Osteoblast (primary cell): ENCODE data around the gene HHIPL1. TPM values are rescaled to one million over a fixed set of nuclear protein-coding genes. Genes with fewer than 3 reads are reported as not detected.
A peak's percentile ranks its signal among the peaks of the same experiment; 100 is the strongest.

ENCODE experiments used
- DNase-seq: peaks from one replicate; pipeline ENCODE4 v3.0.0; 2011; ENCODE audit warnings: low spot score, mixed read lengths; ENCODE audit not compliant: insufficient read length; ENCODE audit errors: missing footprints
- H2AFZ ChIP-seq: 2 replicates; pipeline ENCODE4 v1.6.0; 2011; ENCODE audit warnings: mild to moderate bottlenecking, low read length
- H3K27ac ChIP-seq: 2 replicates; pipeline ENCODE4 v1.5.1; 2011; ENCODE audit warnings: mild to moderate bottlenecking, low read depth, low read length, moderate library complexity
- H3K27me3 ChIP-seq: 2 replicates; pipeline ENCODE4 v1.6.0; 2012; ENCODE audit warnings: mild to moderate bottlenecking, control low read depth, inconsistent platforms, low read length, moderate library complexity; ENCODE audit not compliant: insufficient read depth
- H3K36me3 ChIP-seq: 2 replicates; pipeline ENCODE4 v1.5.1; 2011; ENCODE audit warnings: mild to moderate bottlenecking, low read length, control low read depth, moderate library complexity; ENCODE audit not compliant: insufficient read depth
- H3K4me1 ChIP-seq: 2 replicates; pipeline ENCODE4 v1.5.1; 2011; ENCODE audit warnings: mild to moderate bottlenecking, low read length, control low read depth, moderate library complexity; ENCODE audit not compliant: insufficient read depth
- H3K4me2 ChIP-seq: 2 replicates; pipeline ENCODE4 v1.6.0; 2011; ENCODE audit warnings: mild to moderate bottlenecking, low read length; ENCODE audit not compliant: insufficient read depth
- H3K4me3 ChIP-seq: fragments of 200-600 bp; sonication (generic); 3 replicates; pipeline ENCODE4 v1.5.1; 2012; ENCODE audit warnings: mild to moderate bottlenecking, low read length, inconsistent platforms; ENCODE audit not compliant: insufficient read depth
- H3K79me2 ChIP-seq: 2 replicates; pipeline ENCODE4 v1.6.0; 2012; ENCODE audit warnings: mild to moderate bottlenecking, low read length, control low read depth, inconsistent platforms; ENCODE audit not compliant: insufficient read depth
- H3K9me3 ChIP-seq: 2 replicates; pipeline ENCODE4 v1.5.1; 2011; ENCODE audit warnings: low read depth, low read length, control low read depth
- H4K20me1 ChIP-seq: 2 replicates; pipeline ENCODE4 v1.6.0; 2012; ENCODE audit warnings: mild to moderate bottlenecking, low read length, control low read depth; ENCODE audit not compliant: insufficient read depth
- total RNA-seq: library from RNA; depleted of rRNA; stranded (reverse); fragments of >200 nt; gene quantifications from 2 replicates; pipeline ENCODE4 v1.2.3, GENCODE V29; 2012
- TF ChIP-seq, protein P1 (sequence below): IDR thresholded peaks from 2 replicates; pipeline ENCODE4 v1.5.1; 2011; ENCODE audit warnings: mild to moderate bottlenecking, low read depth, low read length, moderate library complexity; ENCODE audit errors: extremely low read depth

HHIPL1 gene
- total RNA-seq, 1 donor, result 12.3 TPM

DNA sequence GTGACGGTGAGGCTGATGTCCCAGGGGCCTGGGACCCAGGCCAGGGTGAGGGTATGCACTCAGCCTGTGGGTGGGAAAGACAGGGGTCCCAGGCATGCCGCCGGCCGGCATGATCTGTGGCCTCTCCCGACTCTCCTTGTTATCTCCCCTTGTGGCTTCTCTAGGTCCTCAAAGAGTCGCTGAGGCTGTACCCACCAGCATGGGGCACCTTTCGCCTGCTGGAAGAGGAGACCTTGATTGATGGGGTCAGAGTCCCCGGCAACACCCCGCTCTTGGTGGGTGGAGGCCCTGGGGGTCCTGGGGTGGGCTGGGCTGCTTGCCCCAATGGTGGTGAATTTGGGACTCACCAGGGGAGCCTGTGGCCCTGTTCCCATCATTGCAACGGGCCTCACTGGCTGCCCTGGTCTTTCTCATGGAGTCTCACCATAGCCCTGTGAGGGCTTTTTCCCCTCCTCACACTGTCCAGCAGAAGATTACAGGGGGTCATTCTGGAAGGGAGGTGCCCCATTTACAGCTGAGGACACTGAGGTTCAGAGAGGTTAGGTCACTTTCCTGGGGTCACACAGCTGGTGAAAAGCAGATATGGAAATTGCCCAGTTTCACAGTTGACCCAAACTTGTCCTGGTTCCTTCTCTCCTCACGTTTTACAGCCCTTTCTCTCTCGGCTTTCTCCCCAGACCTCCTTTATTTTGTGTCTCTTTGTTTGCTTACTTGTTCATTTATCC lies 77.0 kb downstream of the HHIPL1 start:
- Histone ChIP-seq H3K27me3 (peaks cover 3% of the 10 kb centered on the region), H3K36me3 (no peaks in the 10 kb centered on the region), H3K4me3 (no peak overlapping the region), H2AFZ (no peak overlapping the region), H4K20me1 (no peaks in the 10 kb centered on the region), H3K27ac (no peak overlapping the region), H3K4me1 (no peaks in the 10 kb centered on the region), H3K9me3 (no peaks in the 10 kb centered on the region), H3K4me2 (no peak overlapping the region), H3K79me2 (no peaks in the 10 kb centered on the region)
- DNase-seq, result peak; percentile 70
- TF ChIP-seq, protein P1, sequence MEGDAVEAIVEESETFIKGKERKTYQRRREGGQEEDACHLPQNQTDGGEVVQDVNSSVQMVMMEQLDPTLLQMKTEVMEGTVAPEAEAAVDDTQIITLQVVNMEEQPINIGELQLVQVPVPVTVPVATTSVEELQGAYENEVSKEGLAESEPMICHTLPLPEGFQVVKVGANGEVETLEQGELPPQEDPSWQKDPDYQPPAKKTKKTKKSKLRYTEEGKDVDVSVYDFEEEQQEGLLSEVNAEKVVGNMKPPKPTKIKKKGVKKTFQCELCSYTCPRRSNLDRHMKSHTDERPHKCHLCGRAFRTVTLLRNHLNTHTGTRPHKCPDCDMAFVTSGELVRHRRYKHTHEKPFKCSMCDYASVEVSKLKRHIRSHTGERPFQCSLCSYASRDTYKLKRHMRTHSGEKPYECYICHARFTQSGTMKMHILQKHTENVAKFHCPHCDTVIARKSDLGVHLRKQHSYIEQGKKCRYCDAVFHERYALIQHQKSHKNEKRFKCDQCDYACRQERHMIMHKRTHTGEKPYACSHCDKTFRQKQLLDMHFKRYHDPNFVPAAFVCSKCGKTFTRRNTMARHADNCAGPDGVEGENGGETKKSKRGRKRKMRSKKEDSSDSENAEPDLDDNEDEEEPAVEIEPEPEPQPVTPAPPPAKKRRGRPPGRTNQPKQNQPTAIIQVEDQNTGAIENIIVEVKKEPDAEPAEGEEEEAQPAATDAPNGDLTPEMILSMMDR, result no peak

DNA sequence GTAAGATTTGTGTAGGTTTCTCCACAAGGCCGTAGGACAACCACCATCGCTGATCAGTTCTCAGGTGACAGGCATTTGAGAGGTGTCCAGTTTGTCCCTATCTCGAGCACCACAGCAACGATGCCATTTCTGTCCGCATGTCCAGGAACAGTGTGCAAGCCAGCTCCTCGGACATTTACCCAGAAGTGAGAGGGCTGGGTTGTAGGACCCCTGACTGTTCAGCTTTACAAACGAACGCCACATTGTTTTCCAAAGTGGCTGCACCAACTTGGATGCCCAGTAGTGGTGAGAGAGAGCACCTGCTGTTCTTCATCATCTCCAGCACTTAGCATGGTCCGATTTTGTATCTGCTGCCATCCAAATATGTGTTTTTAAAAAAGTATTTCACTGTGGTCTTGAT lies 77.8 kb downstream of the HHIPL1 start:
- Histone ChIP-seq H4K20me1 (no peaks in the 10 kb centered on the region), H3K36me3 (no peaks in the 10 kb centered on the region), H2AFZ (no peak overlapping the region), H3K4me1 (no peaks in the 10 kb centered on the region), H3K9me3 (no peaks in the 10 kb centered on the region), H3K27ac (no peak overlapping the region), H3K4me2 (no peak overlapping the region), H3K27me3 (peaks cover 3% of the 10 kb centered on the region), H3K4me3 (no peak overlapping the region), H3K79me2 (no peaks in the 10 kb centered on the region)
- TF ChIP-seq, protein P1, result no peak
- no peak for DNase-seq

DNA sequence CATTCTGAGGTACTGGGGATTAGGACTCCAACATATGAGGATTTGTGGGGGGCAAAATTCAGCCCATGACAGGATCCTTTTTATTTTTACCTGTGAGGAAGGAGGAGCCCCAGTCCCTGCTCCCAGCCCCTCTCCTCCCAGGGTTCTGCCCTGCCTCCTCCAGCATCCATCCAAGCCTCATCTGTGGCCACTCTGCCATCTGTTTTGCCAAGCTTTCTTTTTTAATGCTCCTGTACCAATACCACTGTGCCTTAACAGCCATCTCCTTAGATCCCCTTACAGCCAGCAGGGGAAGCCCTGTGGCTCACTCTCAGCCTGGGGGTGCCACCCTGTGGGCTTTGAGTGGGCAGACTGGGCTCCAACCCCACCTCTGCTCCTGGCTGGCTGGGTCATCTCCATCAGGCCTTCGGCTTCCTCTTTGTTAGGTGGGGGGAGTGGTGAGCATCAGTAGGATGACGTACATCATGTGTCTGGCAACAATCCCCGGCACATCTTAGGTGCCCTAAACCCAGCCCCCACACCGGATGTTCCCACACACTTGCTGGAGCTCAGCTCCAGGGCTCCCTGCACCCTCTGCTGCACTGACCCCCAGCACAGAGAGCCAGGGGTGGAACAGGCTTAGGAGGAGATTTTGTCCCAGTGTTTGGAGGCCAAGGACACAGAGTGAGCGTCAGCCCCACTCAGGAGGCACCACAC lies 79.4 kb downstream of the HHIPL1 start:
- no peaks in the 10 kb centered on the region for H3K36me3 ChIP-seq
- H3K4me3 ChIP-seq, result no peak overlapping the region
- no peaks in the 10 kb centered on the region for H3K79me2 ChIP-seq
- H3K4me1 ChIP-seq, result no peaks in the 10 kb centered on the region
- TF ChIP-seq, protein P1, result no peak
- no peaks in the 10 kb centered on the region for H4K20me1 ChIP-seq
- no peak overlapping the region for H3K4me2 ChIP-seq
- H3K9me3 ChIP-seq, result no peaks in the 10 kb centered on the region
- H3K27ac ChIP-seq, result no peak overlapping the region
- H3K27me3 ChIP-seq, result peaks cover 3% of the 10 kb centered on the region
- H2AFZ ChIP-seq, result no peak overlapping the region
- peak; percentile 79 for DNase-seq

DNA sequence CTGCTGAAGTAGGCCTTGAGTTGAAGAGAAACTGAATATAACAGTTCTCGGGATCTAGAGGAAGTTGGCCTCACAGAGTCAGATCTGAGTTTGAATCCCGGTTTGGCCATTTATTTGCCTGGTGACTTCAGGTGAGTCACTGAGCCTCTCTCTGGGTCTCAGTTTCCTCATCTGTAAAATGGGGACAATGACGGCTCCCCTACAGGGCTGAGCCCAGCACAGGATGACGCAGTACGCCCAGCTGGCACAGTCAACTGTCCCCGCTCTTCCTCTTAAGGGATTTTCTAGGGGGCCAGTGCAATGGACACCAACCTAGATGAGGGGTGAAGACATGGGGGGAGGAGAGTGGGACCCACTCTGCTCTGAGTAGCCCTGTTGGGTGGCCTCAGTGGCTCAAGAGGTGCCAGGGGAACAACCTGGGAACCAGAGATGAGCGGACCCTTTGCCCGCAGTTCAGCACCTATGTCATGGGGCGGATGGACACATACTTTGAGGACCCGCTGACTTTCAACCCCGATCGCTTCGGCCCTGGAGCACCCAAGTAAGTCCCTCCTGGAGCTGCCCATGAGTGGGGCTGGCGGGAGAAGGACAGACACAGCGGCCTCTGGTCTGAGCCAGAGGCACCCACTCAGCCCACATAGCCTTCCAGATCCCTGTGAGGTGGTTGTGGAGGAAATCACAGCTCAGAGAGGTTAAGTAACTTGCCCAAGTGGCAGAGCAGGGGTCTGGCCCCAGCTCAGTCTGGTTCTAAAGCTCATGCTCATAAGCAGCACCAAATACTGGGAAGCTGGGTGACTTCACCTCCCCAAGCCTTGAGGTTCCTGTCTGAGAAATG lies 80.2 kb downstream of the HHIPL1 start:
- H3K27me3 ChIP-seq, result peaks cover 3% of the 10 kb centered on the region
- no peak overlapping the region for H3K4me3 ChIP-seq
- no peak overlapping the region for H3K27ac ChIP-seq
- no peaks in the 10 kb centered on the region for H4K20me1 ChIP-seq
- no peak overlapping the region for H2AFZ ChIP-seq
- TF ChIP-seq, protein P1, result no peak
- H3K4me1 ChIP-seq, result no peaks in the 10 kb centered on the region
- H3K9me3 ChIP-seq, result no peaks in the 10 kb centered on the region
- peak; percentile 74 for DNase-seq
- H3K79me2 ChIP-seq, result no peaks in the 10 kb centered on the region
- no peak overlapping the region for H3K4me2 ChIP-seq
- H3K36me3 ChIP-seq, result no peaks in the 10 kb centered on the region
